HL-60 (cell line): ENCODE measurements around the gene RAF1.

Experiments used
- DNase-seq, 2 experiments: peaks; one replicate each; pipeline ENCODE4 v3.0.0-alpha.2; 2010 to 2020; ENCODE audit warnings: low read depth in 1 of 2, low spot score in 1 of 2
- H3K27ac ChIP-seq: fragments of 250-450 bp; sonication (Bioruptor Pico); replicated peaks from 2 replicates; pipeline ENCODE4 v1.5.1; 2020; ENCODE audit warnings: mild to moderate bottlenecking, moderate library complexity
- H3K27me3 ChIP-seq: fragments of 250-450 bp; sonication (Bioruptor Pico); 2 replicates; pipeline ENCODE4 v1.5.1; 2021; ENCODE audit warnings: mild to moderate bottlenecking, moderate library complexity; ENCODE audit not compliant: insufficient read depth, poor library complexity, severe bottlenecking
- H3K4me3 ChIP-seq: replicated peaks from 2 replicates; pipeline ENCODE4 v1.5.1; 2011; ENCODE audit warnings: mild to moderate bottlenecking, control low read depth, low read length; ENCODE audit not compliant: insufficient read depth
- GABPA ChIP-seq: IDR thresholded peaks from 2 replicates; pipeline ENCODE4 v1.6.1; 2012; ENCODE audit warnings: low read depth
- POLR2AphosphoS5 ChIP-seq: IDR thresholded peaks from 2 replicates; pipeline ENCODE4 v1.6.1; 2012; ENCODE audit warnings: low read depth
- SPI1 ChIP-seq: IDR thresholded peaks from 2 replicates; pipeline ENCODE4 v1.6.1; 2012; ENCODE audit warnings: low read depth, mild to moderate bottlenecking, borderline replicate concordance
- TF ChIP-seq, protein P1 (sequence below): IDR thresholded peaks from 2 replicates; pipeline ENCODE4 v1.6.1; 2012; ENCODE audit warnings: low read depth; ENCODE audit not compliant: insufficient replicate concordance
- TF ChIP-seq, protein P2 (sequence below): IDR thresholded peaks from one replicate; pipeline ENCODE4 v1.5.1; 2011; ENCODE audit warnings: low read length, control low read depth, inconsistent platforms; ENCODE audit not compliant: insufficient read depth

Gene RAF1

DNA sequence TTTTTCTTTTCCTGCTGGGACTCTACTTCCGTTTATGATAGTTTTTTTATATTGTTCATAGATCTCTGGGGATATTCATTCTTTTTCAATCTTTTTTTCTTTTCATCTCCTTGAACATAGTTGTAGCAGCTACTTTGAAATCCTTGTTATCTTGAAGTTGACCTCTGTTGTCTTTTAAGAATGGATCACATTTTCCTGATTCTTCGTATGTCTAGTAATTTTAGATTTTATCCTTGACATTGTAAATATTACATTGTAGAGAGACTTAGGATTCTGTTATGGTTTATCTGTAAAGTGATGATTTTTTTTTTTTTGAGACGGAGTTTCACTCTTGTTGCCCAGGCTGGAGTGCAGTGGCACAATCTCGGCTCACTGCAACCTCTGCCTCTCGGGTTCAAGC lies 86.5 kb downstream of the RAF1 start:
- Histone ChIP-seq H3K27me3 (no peaks in the 10 kb centered on the region), H3K27ac (no peak overlapping the region), H3K4me3 (no peak overlapping the region)
- no peak for DNase-seq
- TF ChIP-seq POLR2AphosphoS5 (no peak), SPI1 (no peak), GABPA (no peak)
- TF ChIP-seq, protein P1, sequence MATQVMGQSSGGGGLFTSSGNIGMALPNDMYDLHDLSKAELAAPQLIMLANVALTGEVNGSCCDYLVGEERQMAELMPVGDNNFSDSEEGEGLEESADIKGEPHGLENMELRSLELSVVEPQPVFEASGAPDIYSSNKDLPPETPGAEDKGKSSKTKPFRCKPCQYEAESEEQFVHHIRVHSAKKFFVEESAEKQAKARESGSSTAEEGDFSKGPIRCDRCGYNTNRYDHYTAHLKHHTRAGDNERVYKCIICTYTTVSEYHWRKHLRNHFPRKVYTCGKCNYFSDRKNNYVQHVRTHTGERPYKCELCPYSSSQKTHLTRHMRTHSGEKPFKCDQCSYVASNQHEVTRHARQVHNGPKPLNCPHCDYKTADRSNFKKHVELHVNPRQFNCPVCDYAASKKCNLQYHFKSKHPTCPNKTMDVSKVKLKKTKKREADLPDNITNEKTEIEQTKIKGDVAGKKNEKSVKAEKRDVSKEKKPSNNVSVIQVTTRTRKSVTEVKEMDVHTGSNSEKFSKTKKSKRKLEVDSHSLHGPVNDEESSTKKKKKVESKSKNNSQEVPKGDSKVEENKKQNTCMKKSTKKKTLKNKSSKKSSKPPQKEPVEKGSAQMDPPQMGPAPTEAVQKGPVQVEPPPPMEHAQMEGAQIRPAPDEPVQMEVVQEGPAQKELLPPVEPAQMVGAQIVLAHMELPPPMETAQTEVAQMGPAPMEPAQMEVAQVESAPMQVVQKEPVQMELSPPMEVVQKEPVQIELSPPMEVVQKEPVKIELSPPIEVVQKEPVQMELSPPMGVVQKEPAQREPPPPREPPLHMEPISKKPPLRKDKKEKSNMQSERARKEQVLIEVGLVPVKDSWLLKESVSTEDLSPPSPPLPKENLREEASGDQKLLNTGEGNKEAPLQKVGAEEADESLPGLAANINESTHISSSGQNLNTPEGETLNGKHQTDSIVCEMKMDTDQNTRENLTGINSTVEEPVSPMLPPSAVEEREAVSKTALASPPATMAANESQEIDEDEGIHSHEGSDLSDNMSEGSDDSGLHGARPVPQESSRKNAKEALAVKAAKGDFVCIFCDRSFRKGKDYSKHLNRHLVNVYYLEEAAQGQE = no peak
- TF ChIP-seq, protein P2, sequence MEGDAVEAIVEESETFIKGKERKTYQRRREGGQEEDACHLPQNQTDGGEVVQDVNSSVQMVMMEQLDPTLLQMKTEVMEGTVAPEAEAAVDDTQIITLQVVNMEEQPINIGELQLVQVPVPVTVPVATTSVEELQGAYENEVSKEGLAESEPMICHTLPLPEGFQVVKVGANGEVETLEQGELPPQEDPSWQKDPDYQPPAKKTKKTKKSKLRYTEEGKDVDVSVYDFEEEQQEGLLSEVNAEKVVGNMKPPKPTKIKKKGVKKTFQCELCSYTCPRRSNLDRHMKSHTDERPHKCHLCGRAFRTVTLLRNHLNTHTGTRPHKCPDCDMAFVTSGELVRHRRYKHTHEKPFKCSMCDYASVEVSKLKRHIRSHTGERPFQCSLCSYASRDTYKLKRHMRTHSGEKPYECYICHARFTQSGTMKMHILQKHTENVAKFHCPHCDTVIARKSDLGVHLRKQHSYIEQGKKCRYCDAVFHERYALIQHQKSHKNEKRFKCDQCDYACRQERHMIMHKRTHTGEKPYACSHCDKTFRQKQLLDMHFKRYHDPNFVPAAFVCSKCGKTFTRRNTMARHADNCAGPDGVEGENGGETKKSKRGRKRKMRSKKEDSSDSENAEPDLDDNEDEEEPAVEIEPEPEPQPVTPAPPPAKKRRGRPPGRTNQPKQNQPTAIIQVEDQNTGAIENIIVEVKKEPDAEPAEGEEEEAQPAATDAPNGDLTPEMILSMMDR = no peak

DNA sequence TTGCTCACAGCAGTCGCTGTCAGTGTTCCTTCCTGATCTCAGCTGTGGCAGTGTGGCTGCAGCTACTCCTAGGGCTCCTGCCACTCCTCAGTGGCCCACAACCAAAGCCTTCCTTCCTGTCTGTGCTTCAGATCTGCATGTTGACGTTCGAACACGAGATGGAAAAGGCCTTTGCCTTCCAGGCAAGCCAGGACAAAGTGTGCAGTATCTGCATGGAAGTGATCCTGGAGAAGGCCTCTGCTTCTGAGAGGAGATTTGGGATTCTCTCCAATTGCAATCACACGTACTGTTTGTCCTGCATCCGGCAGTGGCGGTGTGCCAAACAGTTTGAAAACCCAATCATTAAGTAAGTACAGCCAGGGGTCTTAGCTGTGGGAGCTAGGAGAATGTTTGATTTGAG lies 89.3 kb downstream of the RAF1 start:
- DNase-seq = no peak
- Histone ChIP-seq H3K27me3 (no peaks in the 10 kb centered on the region), H3K27ac (no peak overlapping the region), H3K4me3 (no peak overlapping the region)
- TF ChIP-seq, protein P1 = no peak
- TF ChIP-seq SPI1 = no peak
- TF ChIP-seq, protein P2 = no peak
- no peak for TF ChIP-seq POLR2AphosphoS5
- TF ChIP-seq GABPA = no peak

DNA sequence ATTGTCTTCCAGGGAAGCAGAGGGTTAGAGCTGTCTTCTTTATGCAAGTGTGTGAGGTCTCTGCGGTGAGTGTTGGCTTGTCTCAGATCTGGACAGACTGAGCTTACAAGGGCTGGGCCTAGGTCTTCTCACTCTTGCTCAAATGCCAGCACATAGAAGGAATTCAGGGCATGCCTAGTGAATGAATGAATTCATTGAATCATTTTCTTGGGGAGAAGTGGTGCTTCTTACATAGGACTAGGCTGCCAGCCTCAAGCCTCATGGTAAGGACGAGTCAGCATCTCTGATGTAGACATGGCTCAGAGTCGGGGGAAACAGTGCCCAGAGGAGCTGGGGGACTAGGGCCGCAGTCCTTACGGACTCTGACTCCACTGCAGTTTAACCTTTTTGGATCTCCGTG lies 89.8 kb downstream of the RAF1 start:
- TF ChIP-seq SPI1 (no peak), POLR2AphosphoS5 (no peak), GABPA (no peak)
- TF ChIP-seq, protein P2 = no peak
- TF ChIP-seq, protein P1 = no peak
- no peak overlapping the region for H3K27ac ChIP-seq
- no peak for DNase-seq
- H3K4me3 ChIP-seq = no peak overlapping the region
- H3K27me3 ChIP-seq = no peaks in the 10 kb centered on the region
